WTC11 (cell line): ENCODE measurements around the gene F8A1. TPM values are rescaled to one million over a fixed set of nuclear protein-coding genes. Genes with fewer than 3 reads are reported as not detected.
"Not testable (repeated sequence)": the region's sequence is repeated elsewhere in the genome, so short reads cannot be mapped to it uniquely, and the experiment has no call there.

Experiments used
- ATAC-seq: fragments of 200-7000 bp; cut with Tn5 transposase; 2 replicates; pipeline ENCODE4 v1.10.0; 2021; ENCODE audit warnings: mild to moderate bottlenecking, moderate library complexity
- CTCF ChIA-PET: fragments of 300-600 bp; sonication (Branson Sonifier 250); formaldehyde crosslinking; loops from one replicate; lab custom pipeline; 2021; ENCODE audit warnings: antibody characterized with exemption; lab: Charles Lee
- POLR2A ChIA-PET: fragments of 350-600 bp; sonication (Branson Sonifier 250); formaldehyde crosslinking; loops from one replicate; lab custom pipeline; 2021; ENCODE audit warnings: antibody characterized with exemption; lab: Charles Lee
- DNase-seq: peaks from one replicate; pipeline ENCODE4 v3.0.0; 2021; ENCODE audit warnings: low spot score
- H3K27ac Mint-ChIP-seq: 2 replicates; pipeline ENCODE4 v1.8.0; 2021; ENCODE audit warnings: mixed read lengths
- H3K27me3 Mint-ChIP-seq: 2 replicates; pipeline ENCODE4 v1.8.0; 2021; ENCODE audit warnings: low read depth, mild to moderate bottlenecking, moderate library complexity, mixed read lengths
- H3K36me3 Mint-ChIP-seq: 2 replicates; pipeline ENCODE4 v1.8.0; 2021; ENCODE audit warnings: mixed read lengths
- H3K4me1 Mint-ChIP-seq: 2 replicates; pipeline ENCODE4 v1.8.0; 2022; ENCODE audit warnings: mixed read lengths
- H3K4me3 Mint-ChIP-seq: 2 replicates; pipeline ENCODE4 v1.8.0; 2021; ENCODE audit warnings: mild to moderate bottlenecking, moderate library complexity, mixed read lengths
- H3K9me3 Mint-ChIP-seq: 2 replicates; pipeline ENCODE4 v1.8.0; 2021; ENCODE audit warnings: mixed read lengths
- CBFB ChIP-seq: sonication (generic); formaldehyde crosslinking; IDR thresholded peaks from 2 replicates; pipeline ENCODE4 v1.8.1; 2022; ENCODE audit warnings: mild to moderate bottlenecking, low read depth, missing genetic modification reagents
- ERG ChIP-seq: fragments of 250-450 bp; sonication (Bioruptor Pico); IDR thresholded peaks from 2 replicates; pipeline ENCODE4 v1.8.0; 2021; ENCODE audit warnings: mild to moderate bottlenecking
- ESRRA ChIP-seq: sonication (generic); formaldehyde crosslinking; IDR thresholded peaks from 2 replicates; pipeline ENCODE4 v1.8.1; 2022; ENCODE audit warnings: mild to moderate bottlenecking, missing genetic modification reagents, borderline replicate concordance
- HMGXB4 ChIP-seq: sonication (generic); formaldehyde crosslinking; IDR thresholded peaks from 2 replicates; pipeline ENCODE4 v1.8.1; 2023; ENCODE audit warnings: mild to moderate bottlenecking, moderate library complexity, missing genetic modification reagents
- IRF2 ChIP-seq: sonication (generic); formaldehyde crosslinking; IDR thresholded peaks from 2 replicates; pipeline ENCODE4 v1.8.0; 2022; ENCODE audit warnings: low read depth, missing genetic modification reagents, borderline replicate concordance
- KAT7 ChIP-seq: sonication (generic); formaldehyde crosslinking; IDR thresholded peaks from 2 replicates; pipeline ENCODE4 v1.8.1; 2023; ENCODE audit warnings: missing genetic modification reagents, mild to moderate bottlenecking, borderline replicate concordance
- NFATC4 ChIP-seq: fragments of 250-450 bp; sonication (Bioruptor Pico); IDR thresholded peaks from 2 replicates; pipeline ENCODE4 v1.9.0; 2021; ENCODE audit warnings: mild to moderate bottlenecking
- NR1H2 ChIP-seq: sonication (generic); formaldehyde crosslinking; IDR thresholded peaks from 2 replicates; pipeline ENCODE4 v1.9.0; 2021; ENCODE audit warnings: mild to moderate bottlenecking, moderate library complexity, missing genetic modification reagents
- NR3C1 ChIP-seq: sonication (generic); formaldehyde crosslinking; conservative IDR thresholded peaks from 2 replicates; pipeline ENCODE4 v1.8.1; 2023; ENCODE audit warnings: low read depth, mild to moderate bottlenecking, missing genetic modification reagents
- TP53 ChIP-seq: sonication (generic); formaldehyde crosslinking; IDR thresholded peaks from 2 replicates; pipeline ENCODE4 v1.8.1; 2023; ENCODE audit warnings: mild to moderate bottlenecking, missing genetic modification reagents
- USF2 ChIP-seq: sonication (generic); formaldehyde crosslinking; IDR thresholded peaks from 2 replicates; pipeline ENCODE4 v1.8.1; 2023; ENCODE audit warnings: mild to moderate bottlenecking, missing genetic modification reagents, moderate library complexity
- ZNF232 ChIP-seq: sonication (generic); formaldehyde crosslinking; IDR thresholded peaks from 2 replicates; pipeline ENCODE4 v1.8.0; 2022; ENCODE audit warnings: mild to moderate bottlenecking, missing genetic modification reagents
- total RNA-seq: library from RNA; stranded (reverse); gene quantifications from 3 replicates; pipeline ENCODE4 v1.2.3, GENCODE V29; 2021

F8A1 gene
- total RNA-seq, 1 experiment from 2014 or later = 26.8 TPM

DNA sequence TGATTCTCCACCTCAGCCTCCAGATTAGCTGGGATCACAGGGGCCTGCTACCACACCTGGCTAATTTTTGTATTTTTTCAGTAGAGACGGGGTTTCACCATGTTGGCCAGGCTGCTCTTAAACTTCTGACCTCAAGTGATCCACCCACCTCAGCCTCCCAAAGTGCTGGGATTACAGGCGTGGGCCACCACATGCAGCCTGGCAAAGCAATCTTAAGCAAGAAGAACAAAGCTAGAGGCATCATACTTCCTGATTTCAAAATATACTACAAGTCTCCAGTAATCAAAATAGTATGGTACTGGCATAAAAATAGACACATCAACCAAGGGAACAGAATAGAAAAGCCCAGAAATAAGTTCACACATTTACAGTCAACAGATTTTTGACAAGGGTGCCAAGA is 12.8 kb upstream of the F8A1 start (continued):
- no peak for TF ChIP-seq ERG (CRISPR knock-in tag)

GRCh38 chrX:154884069-154884468 is 2.1 kb upstream of the F8A1 start:
- DNase-seq, H3K9me3 Mint-ChIP-seq, H3K27ac Mint-ChIP-seq, H3K4me3 Mint-ChIP-seq, H3K4me1 Mint-ChIP-seq, CTCF ChIA-PET, ATAC-seq, H3K27me3 Mint-ChIP-seq, POLR2A ChIA-PET, H3K36me3 Mint-ChIP-seq: not testable (repeated sequence)

- CTCF ChIA-PET, POLR2A ChIA-PET, H3K4me3 Mint-ChIP-seq: not testable (repeated sequence)
Measured at GRCh38 chrX:154885057-154885456, 1.1 kb upstream of the F8A1 start.

DNA sequence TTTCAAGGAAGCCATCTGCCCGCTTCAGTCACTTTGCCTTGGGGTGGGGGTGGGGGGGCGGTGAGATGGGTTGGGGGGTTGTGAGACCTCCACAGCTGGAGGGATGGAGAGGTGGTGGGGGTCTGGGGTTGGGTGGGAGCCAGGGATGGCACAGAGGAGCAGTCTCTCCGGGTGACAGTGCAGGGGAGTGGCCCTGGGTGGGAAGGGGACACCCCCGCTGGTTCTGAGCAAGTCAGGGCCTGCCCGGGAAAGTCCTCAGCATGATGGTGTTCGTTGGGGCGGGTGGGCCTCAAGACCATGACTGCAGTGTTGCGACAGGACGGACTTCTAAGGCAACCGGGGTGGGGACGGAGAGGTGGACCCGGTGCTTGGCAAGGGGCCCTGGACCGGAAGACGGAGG is 606 bp upstream of the F8A1 start:
- H3K4me1 Mint-ChIP-seq, DNase-seq, H3K36me3 Mint-ChIP-seq, H3K4me3 Mint-ChIP-seq, POLR2A ChIA-PET, H3K27me3 Mint-ChIP-seq, H3K9me3 Mint-ChIP-seq, CTCF ChIA-PET, H3K27ac Mint-ChIP-seq, ATAC-seq: not testable (repeated sequence)

More at GRCh38 chrX:154885057-154885456, 1.1 kb upstream of the F8A1 start:
- H3K27ac Mint-ChIP-seq, H3K9me3 Mint-ChIP-seq, H3K27me3 Mint-ChIP-seq, ATAC-seq, DNase-seq, H3K36me3 Mint-ChIP-seq, H3K4me1 Mint-ChIP-seq: not testable (repeated sequence)

GRCh38 chrX:154886789-154887221 is 650 bp downstream of the F8A1 start:
- H3K36me3 Mint-ChIP-seq, H3K27me3 Mint-ChIP-seq, H3K9me3 Mint-ChIP-seq, CTCF ChIA-PET, H3K4me1 Mint-ChIP-seq, DNase-seq, H3K4me3 Mint-ChIP-seq, H3K27ac Mint-ChIP-seq, POLR2A ChIA-PET: not testable (repeated sequence)
- ATAC-seq = peak; percentile 23

- Mint-ChIP-seq H3K27me3 (peaks cover 9% of the 10 kb centered on the region), H3K27ac (no peak overlapping the region), H3K36me3 (no peaks in the 10 kb centered on the region), H3K4me3 (no peak overlapping the region), H3K9me3 (0 out of 2 replicates have a peak, but pooled peaks cover 3% of the 10 kb centered on the region), H3K4me1 (peaks cover 23% of the 10 kb centered on the region)
- TF ChIP-seq USF2 (CRISPR knock-in tag) (no peak), NR3C1 (no peak), TP53 (no peak), HMGXB4 (no peak), NR1H2 (CRISPR knock-in tag) (no peak), IRF2 (CRISPR knock-in tag) (no peak), NFATC4 (CRISPR knock-in tag) (no peak), CBFB (no peak), KAT7 (CRISPR knock-in tag) (no peak), ZNF232 (no peak), ESRRA (CRISPR knock-in tag) (no peak)
- ChIA-PET CTCF (no interaction called here), POLR2A (no interaction called here)
- ATAC-seq (no peak), DNase-seq (no peak)
Measured at GRCh38 chrX:154890990-154891639, 5.0 kb downstream of the F8A1 start.
